Progenitor cell of endocrine pancreas (in vitro differentiated cells): ENCODE measurements around the gene FAT1. TPM values are rescaled to one million over a fixed set of nuclear protein-coding genes. Genes with fewer than 3 reads are reported as not detected.

Source experiments
- DNase-seq: peaks from one replicate; pipeline ENCODE4 v3.0.0; 2021; ENCODE audit warnings: low spot score; ENCODE audit not compliant: unreplicated experiment
- H3K27ac Mint-ChIP-seq: 2 replicates; pipeline ENCODE4 v1.8.0; 2021; ENCODE audit warnings: mild to moderate bottlenecking, moderate library complexity, mixed read lengths
- H3K27me3 Mint-ChIP-seq: 2 replicates; pipeline ENCODE4 v1.8.0; 2021; ENCODE audit warnings: mixed read lengths
- H3K36me3 Mint-ChIP-seq: 2 replicates; pipeline ENCODE4 v1.8.0; 2022; ENCODE audit warnings: mixed read lengths; ENCODE audit not compliant: insufficient read depth
- H3K4me1 Mint-ChIP-seq: 2 replicates; pipeline ENCODE4 v1.8.0; 2021; ENCODE audit warnings: low read depth, mixed read lengths
- H3K4me3 Mint-ChIP-seq: 2 replicates; pipeline ENCODE4 v1.8.0; 2021; ENCODE audit warnings: low read depth, mild to moderate bottlenecking, moderate library complexity, mixed read lengths
- H3K9me3 Mint-ChIP-seq: 2 replicates; pipeline ENCODE4 v1.8.0; 2021; ENCODE audit warnings: low read depth, mixed read lengths
- CTCF ChIP-seq: fragments of 200-600 bp; sonication (generic); IDR thresholded peaks from one replicate; pipeline ENCODE4 v1.5.0; 2021; ENCODE audit warnings: antibody characterized with exemption, mild to moderate bottlenecking; ENCODE audit not compliant: unreplicated experiment
- total RNA-seq: library from RNA; stranded (reverse); gene quantifications from 2 replicates; pipeline ENCODE4 v1.2.1, GENCODE V29; 2021

The FAT1 gene
- total RNA-seq, 1 donor from 2014 or later, result 264 TPM

GRCh38 chr4:186699298-186699697 is 24.4 kb downstream of the FAT1 start:
- Mint-ChIP-seq H3K27me3 (no peaks in the 10 kb centered on the region), H3K36me3 (peaks cover 57% of the 10 kb centered on the region), H3K4me1 (peaks cover 49% of the 10 kb centered on the region), H3K9me3 (peaks cover 7% of the 10 kb centered on the region), H3K27ac (peak overlapping the region; percentile 15), H3K4me3 (no peak overlapping the region)
- no peak for TF ChIP-seq CTCF
- DNase-seq, result no peak

DNA sequence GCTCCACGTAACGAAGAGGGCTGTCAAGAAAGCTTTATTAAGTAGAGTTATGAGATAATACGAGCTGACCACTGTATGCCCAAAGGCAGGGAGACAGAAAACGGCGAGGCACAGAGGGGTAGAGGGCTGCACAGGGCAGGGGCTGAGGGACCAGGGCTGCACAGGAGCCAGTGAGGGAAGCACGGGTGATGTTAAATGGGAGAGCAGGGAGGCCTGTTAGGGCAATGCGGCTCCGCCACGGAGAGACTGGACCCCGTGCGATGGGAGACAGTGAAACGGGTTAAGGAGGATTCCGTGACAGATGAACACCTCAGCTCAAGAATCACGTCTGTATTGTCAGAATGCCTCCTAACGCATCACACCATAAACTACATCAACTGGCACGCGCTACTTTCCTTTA is 25.1 kb downstream of the FAT1 start:
- H3K36me3 Mint-ChIP-seq, result peaks cover 57% of the 10 kb centered on the region
- TF ChIP-seq CTCF, result no peak
- H3K9me3 Mint-ChIP-seq, result peaks cover 14% of the 10 kb centered on the region
- peak overlapping the region; percentile 75 for H3K27ac Mint-ChIP-seq
- DNase-seq, result no peak
- H3K4me3 Mint-ChIP-seq, result no peak overlapping the region
- H3K27me3 Mint-ChIP-seq, result no peaks in the 10 kb centered on the region
- H3K4me1 Mint-ChIP-seq, result peaks cover 43% of the 10 kb centered on the region

DNA sequence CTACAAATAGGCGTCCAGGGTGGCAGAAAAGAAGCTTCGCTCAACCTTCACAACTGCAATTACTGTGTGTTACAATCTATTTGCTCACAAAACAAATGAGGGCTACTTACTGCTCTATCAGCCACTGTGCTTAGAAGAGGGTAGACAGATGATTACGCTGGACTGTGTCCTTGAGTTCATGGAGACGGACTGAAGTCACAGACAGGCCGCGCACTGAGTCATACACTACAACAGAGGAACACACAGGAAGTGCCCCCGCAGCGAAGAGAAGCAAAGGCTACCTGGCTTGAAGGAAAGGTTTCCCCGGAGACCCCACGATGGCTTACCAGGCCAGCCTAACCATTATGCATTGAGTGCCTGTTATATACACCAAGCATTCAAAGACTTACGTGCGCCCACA is 25.6 kb downstream of the FAT1 start:
- DNase-seq, result no peak
- Mint-ChIP-seq H3K4me1 (peaks cover 40% of the 10 kb centered on the region), H3K9me3 (peaks cover 14% of the 10 kb centered on the region), H3K4me3 (no peak overlapping the region), H3K27me3 (no peaks in the 10 kb centered on the region), H3K27ac (peak overlapping the region; percentile 75), H3K36me3 (peaks cover 59% of the 10 kb centered on the region)
- no peak for TF ChIP-seq CTCF

DNA sequence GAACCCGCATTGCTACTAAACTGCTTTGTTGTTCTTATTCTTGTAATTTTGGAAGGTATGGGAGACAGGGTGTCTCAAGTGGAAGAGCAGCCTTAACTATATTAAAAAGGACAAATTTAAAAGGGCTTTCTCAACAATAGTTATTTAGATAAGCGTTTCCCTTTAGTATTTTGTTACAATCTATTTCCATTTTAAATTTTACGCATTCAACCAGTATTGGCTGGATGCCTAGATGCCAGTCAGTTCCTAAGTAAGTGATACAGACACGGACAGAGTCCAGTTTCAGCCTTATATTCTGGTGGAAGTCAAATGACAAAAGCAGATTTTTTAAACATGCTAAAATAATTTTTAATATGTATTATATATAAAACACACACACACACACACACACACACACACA is 28.3 kb downstream of the FAT1 start:
- Mint-ChIP-seq H3K27ac (no peak overlapping the region), H3K4me1 (peaks cover 19% of the 10 kb centered on the region), H3K36me3 (peaks cover 57% of the 10 kb centered on the region), H3K4me3 (no peak overlapping the region), H3K9me3 (peaks cover 18% of the 10 kb centered on the region), H3K27me3 (no peaks in the 10 kb centered on the region)
- TF ChIP-seq CTCF, result no peak
- no peak for DNase-seq

DNA sequence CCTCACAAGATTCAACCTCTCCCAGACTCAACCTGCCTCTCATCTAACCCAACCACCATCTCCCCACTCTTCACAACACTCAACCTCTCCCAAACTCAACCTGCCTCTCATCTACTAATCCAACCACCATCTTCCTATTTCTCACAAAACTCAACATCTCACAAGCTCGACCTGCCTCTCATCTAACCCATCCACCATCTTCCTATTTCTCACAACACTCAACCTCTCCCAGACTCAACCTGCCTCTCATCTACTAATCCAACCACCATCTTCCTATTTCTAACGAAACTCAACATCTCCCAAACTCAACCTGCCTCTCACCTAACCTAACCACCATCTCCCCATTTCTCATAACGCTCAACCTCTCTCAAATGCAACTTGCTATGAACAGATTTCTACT is 29.8 kb downstream of the FAT1 start:
- no peak for DNase-seq
- no peaks in the 10 kb centered on the region for H3K27me3 Mint-ChIP-seq
- peaks cover 18% of the 10 kb centered on the region for H3K9me3 Mint-ChIP-seq
- H3K27ac Mint-ChIP-seq, result peak overlapping the region; percentile 6
- H3K4me1 Mint-ChIP-seq, result peaks cover 24% of the 10 kb centered on the region
- H3K4me3 Mint-ChIP-seq, result no peak overlapping the region
- no peak for TF ChIP-seq CTCF
- H3K36me3 Mint-ChIP-seq, result peaks cover 45% of the 10 kb centered on the region
